Astrocyte (in vitro differentiated cells and primary cell): ENCODE measurements around the gene ZNF547. TPM values are rescaled to one million over a fixed set of nuclear protein-coding genes. Genes with fewer than 3 reads are reported as not detected.

Experiments used
- DNase-seq: peaks from one replicate; pipeline ENCODE4 v3.0.0-alpha.2; 2010; ENCODE audit warnings: low read depth
- FAIRE-seq: peaks from 2 replicates; lab custom pipeline; 2011; peaks lifted over from hg19 to GRCh38; lab: Jason Lieb, UNC
- H2AFZ ChIP-seq: 2 replicates; pipeline ENCODE4 v1.6.0; 2012; ENCODE audit warnings: low read depth, low read length, inconsistent platforms
- H3K27ac ChIP-seq: 2 replicates; pipeline ENCODE4 v1.5.1; 2011; ENCODE audit warnings: low read depth, low read length, inconsistent platforms
- H3K27me3 ChIP-seq: 2 replicates; pipeline ENCODE4 v1.6.0; 2011; ENCODE audit warnings: low read length, inconsistent platforms; ENCODE audit not compliant: insufficient read depth
- H3K36me3 ChIP-seq: 2 replicates; pipeline ENCODE4 v1.5.1; 2011; ENCODE audit warnings: low read length, inconsistent platforms; ENCODE audit not compliant: insufficient read depth
- H3K4me1 ChIP-seq: 2 replicates; pipeline ENCODE4 v1.5.1; 2011; ENCODE audit warnings: low read length, inconsistent platforms; ENCODE audit not compliant: insufficient read depth
- H3K4me2 ChIP-seq: 2 replicates; pipeline ENCODE4 v1.6.0; 2012; ENCODE audit warnings: low read length, inconsistent platforms
- H3K4me3 ChIP-seq: 2 replicates; pipeline ENCODE4 v1.5.1; 2011; ENCODE audit warnings: low read depth, mild to moderate bottlenecking, low read length, inconsistent platforms; ENCODE audit not compliant: insufficient read depth
- H3K79me2 ChIP-seq: 2 replicates; pipeline ENCODE4 v1.6.0; 2012; ENCODE audit warnings: mild to moderate bottlenecking, low read length, inconsistent platforms; ENCODE audit not compliant: insufficient read depth
- H3K9ac ChIP-seq: 2 replicates; pipeline ENCODE4 v1.6.0; 2012; ENCODE audit warnings: mild to moderate bottlenecking, low read length, inconsistent platforms
- H3K9me3 ChIP-seq: 2 replicates; pipeline ENCODE4 v1.5.1; 2012; ENCODE audit warnings: low read depth, mild to moderate bottlenecking, low read length, inconsistent platforms; ENCODE audit not compliant: insufficient read depth
- H4K20me1 ChIP-seq: 2 replicates; pipeline ENCODE4 v1.6.0; 2012; ENCODE audit warnings: low read length, inconsistent platforms; ENCODE audit not compliant: insufficient read depth
- H3K27ac Mint-ChIP-seq: one replicate; pipeline ENCODE4 v1.8.0; 2021; ENCODE audit warnings: mild to moderate bottlenecking, mixed read lengths; ENCODE audit not compliant: unreplicated experiment
- H3K27me3 Mint-ChIP-seq: one replicate; pipeline ENCODE4 v1.8.0; 2021; ENCODE audit warnings: low read depth, mixed read lengths; ENCODE audit not compliant: unreplicated experiment
- H3K36me3 Mint-ChIP-seq: one replicate; pipeline ENCODE4 v1.8.0; 2021; ENCODE audit warnings: low read depth, mixed read lengths; ENCODE audit not compliant: unreplicated experiment
- H3K4me1 Mint-ChIP-seq: one replicate; pipeline ENCODE4 v1.8.0; 2021; ENCODE audit warnings: low read depth, mixed read lengths; ENCODE audit not compliant: unreplicated experiment
- H3K4me3 Mint-ChIP-seq: one replicate; pipeline ENCODE4 v1.8.0; 2021; ENCODE audit warnings: mild to moderate bottlenecking, moderate library complexity, mixed read lengths; ENCODE audit not compliant: unreplicated experiment
- H3K9me3 Mint-ChIP-seq: one replicate; pipeline ENCODE4 v1.8.0; 2021; ENCODE audit warnings: mild to moderate bottlenecking, mixed read lengths; ENCODE audit not compliant: unreplicated experiment
- CTCF ChIP-seq: IDR thresholded peaks from 2 replicates; pipeline ENCODE4 v1.5.1; 2011; ENCODE audit warnings: low read depth, mild to moderate bottlenecking, inconsistent platforms, low read length, moderate library complexity; ENCODE audit not compliant: insufficient read depth
- EZH2 ChIP-seq: IDR thresholded peaks from 2 replicates; pipeline ENCODE4 v1.6.1; 2012; ENCODE audit warnings: mild to moderate bottlenecking, low read length, inconsistent platforms; ENCODE audit not compliant: insufficient read depth
- total RNA-seq: library from RNA; stranded (reverse); gene quantifications from 2 replicates; pipeline ENCODE4 v1.2.1, GENCODE V29; 2021

Gene ZNF547
- total RNA-seq, 1 donor from 2014 or later, result 4.1 TPM

GRCh38 chr19:57355916-57356315 lies 7.4 kb upstream of the ZNF547 start:
- DNase-seq (no peak), FAIRE-seq (no peak)
- H3K9me3 Mint-ChIP-seq, result no peaks in the 10 kb centered on the region
- Histone ChIP-seq H3K27ac (no peak overlapping the region), H3K4me3 (no peak overlapping the region), H3K9ac (no peak overlapping the region), H4K20me1 (peaks cover 7% of the 10 kb centered on the region), H3K36me3 (peaks cover 30% of the 10 kb centered on the region), H3K4me1 (peaks cover 7% of the 10 kb centered on the region), H3K9me3 (peaks cover 43% of the 10 kb centered on the region), H3K4me2 (no peak overlapping the region), H3K27me3 (no peaks in the 10 kb centered on the region), H3K79me2 (peaks cover 44% of the 10 kb centered on the region), H2AFZ (no peak overlapping the region)
- H3K4me1 Mint-ChIP-seq, result peaks cover 21% of the 10 kb centered on the region
- TF ChIP-seq EZH2, result no peak
- TF ChIP-seq CTCF, result no peak
- H3K4me3 Mint-ChIP-seq, result no peak overlapping the region
- peaks cover 36% of the 10 kb centered on the region for H3K36me3 Mint-ChIP-seq
- H3K27me3 Mint-ChIP-seq, result no peaks in the 10 kb centered on the region
- H3K27ac Mint-ChIP-seq, result no peak overlapping the region

DNA sequence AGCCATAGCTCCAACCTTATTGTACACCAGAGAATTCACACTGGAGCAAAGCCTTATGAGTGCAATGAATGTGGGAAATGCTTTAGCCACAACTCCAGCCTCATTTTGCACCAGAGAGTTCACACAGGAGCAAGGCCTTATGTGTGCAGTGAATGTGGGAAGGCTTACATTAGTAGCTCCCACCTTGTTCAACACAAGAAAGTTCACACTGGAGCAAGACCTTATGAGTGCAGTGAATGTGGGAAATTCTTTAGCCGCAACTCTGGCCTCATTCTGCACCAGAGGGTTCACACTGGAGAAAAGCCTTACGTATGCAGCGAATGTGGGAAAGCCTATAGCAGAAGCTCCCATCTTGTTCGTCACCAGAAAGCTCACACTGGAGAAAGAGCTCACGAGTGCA lies 5.9 kb upstream of the ZNF547 start:
- Histone ChIP-seq H3K4me2 (no peak overlapping the region), H3K79me2 (peaks cover 30% of the 10 kb centered on the region), H3K4me1 (no peaks in the 10 kb centered on the region), H2AFZ (no peak overlapping the region), H4K20me1 (peaks cover 2% of the 10 kb centered on the region), H3K4me3 (no peak overlapping the region), H3K27ac (no peak overlapping the region), H3K27me3 (no peaks in the 10 kb centered on the region), H3K36me3 (peaks cover 30% of the 10 kb centered on the region), H3K9ac (no peak overlapping the region), H3K9me3 (peaks cover 43% of the 10 kb centered on the region)
- peaks cover 12% of the 10 kb centered on the region for H3K4me1 Mint-ChIP-seq
- no peak for DNase-seq
- no peaks in the 10 kb centered on the region for H3K27me3 Mint-ChIP-seq
- no peaks in the 10 kb centered on the region for H3K9me3 Mint-ChIP-seq
- H3K36me3 Mint-ChIP-seq, result peaks cover 36% of the 10 kb centered on the region
- H3K27ac Mint-ChIP-seq, result no peak overlapping the region
- no peak for FAIRE-seq
- H3K4me3 Mint-ChIP-seq, result no peak overlapping the region
- TF ChIP-seq CTCF (no peak), EZH2 (no peak)

DNA sequence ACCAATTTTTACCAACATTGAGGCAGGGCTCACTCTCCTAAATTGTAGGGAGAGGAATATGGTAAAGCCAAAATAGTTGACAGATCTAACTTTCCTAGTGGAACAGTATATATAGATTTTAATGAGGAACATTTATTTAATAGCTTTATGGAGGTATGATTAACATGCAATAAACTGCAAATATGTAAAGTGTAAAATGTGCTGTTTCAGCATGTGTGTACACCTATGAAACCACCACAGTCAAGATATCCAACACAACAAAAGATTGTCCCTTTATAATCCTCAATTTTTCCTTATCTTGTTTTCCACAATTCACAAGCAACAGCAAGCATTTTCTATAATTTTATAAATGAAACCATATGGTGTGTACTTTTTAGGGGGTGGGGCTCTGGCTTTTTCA lies 4.1 kb upstream of the ZNF547 start:
- TF ChIP-seq EZH2, result no peak
- no peak for TF ChIP-seq CTCF

More for the DNA sequence above, 4.1 kb upstream of the ZNF547 start:
- FAIRE-seq (no peak), DNase-seq (no peak)
- H3K4me2 ChIP-seq, result no peak overlapping the region
- no peaks in the 10 kb centered on the region for H3K4me1 ChIP-seq
- no peak overlapping the region for H3K27ac Mint-ChIP-seq
- H3K27me3 ChIP-seq, result no peaks in the 10 kb centered on the region
- no peak overlapping the region for H3K27ac ChIP-seq
- H3K36me3 Mint-ChIP-seq, result peaks cover 36% of the 10 kb centered on the region
- no peak overlapping the region for H3K4me3 ChIP-seq
- H3K9ac ChIP-seq, result no peak overlapping the region
- H3K79me2 ChIP-seq, result peaks cover 22% of the 10 kb centered on the region
- H3K9me3 ChIP-seq, result peaks cover 43% of the 10 kb centered on the region
- peaks cover 30% of the 10 kb centered on the region for H3K36me3 ChIP-seq
- H2AFZ ChIP-seq, result no peak overlapping the region
- no peaks in the 10 kb centered on the region for H3K27me3 Mint-ChIP-seq
- no peaks in the 10 kb centered on the region for H3K9me3 Mint-ChIP-seq
- no peaks in the 10 kb centered on the region for H4K20me1 ChIP-seq
- H3K4me3 Mint-ChIP-seq, result no peak overlapping the region
- H3K4me1 Mint-ChIP-seq, result peaks cover 6% of the 10 kb centered on the region
